ENCODE results near the gene NACC2.

DNA sequence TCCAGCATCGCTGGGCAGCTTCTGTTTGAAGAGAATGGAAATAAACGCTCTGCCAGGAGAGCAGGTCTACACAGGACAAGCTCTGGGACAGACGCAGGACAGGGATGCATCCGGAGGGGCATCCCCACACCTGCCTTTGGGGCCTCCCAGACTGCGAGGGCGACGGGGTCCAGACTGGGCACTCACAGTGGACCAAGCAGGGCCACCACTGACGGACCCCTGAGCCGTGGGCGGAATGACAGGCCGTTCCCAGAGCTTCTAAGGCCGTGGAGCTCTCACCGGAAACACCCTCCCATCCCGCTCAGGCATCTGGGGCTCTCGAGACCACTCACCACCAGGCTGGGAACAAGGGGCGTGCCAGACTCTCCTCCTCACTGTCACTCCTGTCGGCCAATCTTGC lies 34.1 kb upstream of the NACC2 start:
- TF ChIP-seq, protein P1, sequence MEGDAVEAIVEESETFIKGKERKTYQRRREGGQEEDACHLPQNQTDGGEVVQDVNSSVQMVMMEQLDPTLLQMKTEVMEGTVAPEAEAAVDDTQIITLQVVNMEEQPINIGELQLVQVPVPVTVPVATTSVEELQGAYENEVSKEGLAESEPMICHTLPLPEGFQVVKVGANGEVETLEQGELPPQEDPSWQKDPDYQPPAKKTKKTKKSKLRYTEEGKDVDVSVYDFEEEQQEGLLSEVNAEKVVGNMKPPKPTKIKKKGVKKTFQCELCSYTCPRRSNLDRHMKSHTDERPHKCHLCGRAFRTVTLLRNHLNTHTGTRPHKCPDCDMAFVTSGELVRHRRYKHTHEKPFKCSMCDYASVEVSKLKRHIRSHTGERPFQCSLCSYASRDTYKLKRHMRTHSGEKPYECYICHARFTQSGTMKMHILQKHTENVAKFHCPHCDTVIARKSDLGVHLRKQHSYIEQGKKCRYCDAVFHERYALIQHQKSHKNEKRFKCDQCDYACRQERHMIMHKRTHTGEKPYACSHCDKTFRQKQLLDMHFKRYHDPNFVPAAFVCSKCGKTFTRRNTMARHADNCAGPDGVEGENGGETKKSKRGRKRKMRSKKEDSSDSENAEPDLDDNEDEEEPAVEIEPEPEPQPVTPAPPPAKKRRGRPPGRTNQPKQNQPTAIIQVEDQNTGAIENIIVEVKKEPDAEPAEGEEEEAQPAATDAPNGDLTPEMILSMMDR (conservative IDR thresholded peaks at IDR 0.05; ENCODE audit: low read length), result no peak
- TF ChIP-seq EZH2phosphoT487 (IDR thresholded peaks at IDR 0.05; ENCODE audit: borderline replicate concordance), result no peak
